ENCODE measurements around the gene FLNA. TPM values are rescaled to one million over a fixed set of nuclear protein-coding genes. Genes with fewer than 3 reads are reported as not detected.
A peak's percentile ranks its signal among the peaks of the same experiment; 100 is the strongest.

The FLNA gene
- total and polyA plus RNA-seq, 2 of the 13 experiments (the other 11 are each of a cell fraction or from before 2014, with no cell fraction given): 83.4 to 174 TPM

DNA sequence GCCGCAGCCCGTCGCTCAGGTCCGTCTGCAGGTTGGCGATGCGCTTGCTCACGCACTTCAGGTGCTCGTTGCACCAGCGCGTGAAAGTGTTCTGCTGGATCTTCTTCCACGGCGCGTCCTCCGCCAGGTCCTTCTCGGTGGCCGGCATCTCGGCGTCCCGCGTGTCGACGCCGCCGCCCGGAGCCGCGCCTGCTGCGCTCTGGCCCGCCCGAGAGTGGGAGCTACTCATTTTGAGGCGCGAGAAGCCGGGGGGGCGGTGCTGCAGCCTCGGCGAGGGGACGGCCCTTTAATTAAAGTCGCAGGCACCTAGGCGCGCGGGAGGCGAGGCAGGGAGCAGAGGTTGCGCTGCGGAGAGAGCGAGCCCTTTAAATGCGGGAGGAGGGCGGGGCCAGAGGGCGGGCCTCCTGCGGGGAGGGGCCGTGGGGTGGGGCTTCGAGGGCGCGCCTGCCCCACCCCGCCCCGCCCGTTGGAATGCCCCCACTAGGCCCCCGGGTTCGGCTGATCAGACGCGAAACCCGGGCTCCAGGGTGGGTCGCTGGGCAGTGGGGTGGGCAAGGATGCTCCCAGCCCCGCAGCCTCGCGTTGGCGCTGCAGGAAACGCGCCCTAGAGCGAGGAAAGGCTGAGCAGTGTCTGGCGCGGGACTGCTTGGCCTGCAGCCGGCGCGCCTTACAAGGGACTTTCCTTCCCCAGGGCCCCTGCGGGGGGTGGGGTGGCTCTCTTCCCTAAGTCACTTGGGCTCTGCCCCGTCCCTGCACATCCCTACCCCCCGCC is 3.2 kb downstream of the FLNA start (continued):
- TF ChIP-seq ZNF260 (CRISPR knock-in tag; IDR thresholded peaks at IDR 0.05; ENCODE audit: borderline replicate concordance, low read depth) (no peak), SKI (IDR thresholded peaks at IDR 0.05; ENCODE audit: partially characterized antibody) (no peak), ZBTB40 (IDR thresholded peaks at IDR 0.05) (no peak), ZBTB40 (CRISPR knock-in tag; IDR thresholded peaks at IDR 0.05) (peak; percentile 52), SP1 (IDR thresholded peaks at IDR 0.05) (no peak), SP1 (CRISPR knock-in tag; IDR thresholded peaks at IDR 0.05) (peak; percentile 81), E2F2 (CRISPR knock-in tag; IDR thresholded peaks at IDR 0.05; ENCODE audit: borderline replicate concordance) (no peak), ZNF891 (CRISPR knock-in tag; IDR thresholded peaks at IDR 0.05) (0 out of 2 replicates have a peak, but pooled peaks have one; percentile 16), TAF1 (CRISPR knock-in tag; IDR thresholded peaks at IDR 0.05) (peak; percentile 91), ZNF251 (CRISPR knock-in tag; IDR thresholded peaks at IDR 0.05) (no peak), ZBTB8A (CRISPR knock-in tag; IDR thresholded peaks at IDR 0.05; ENCODE audit: borderline replicate concordance, low read depth) (no peak), MIXL1 (CRISPR knock-in tag; IDR thresholded peaks at IDR 0.05) (peak; percentile 59), CBX1 (IDR thresholded peaks at IDR 0.05; ENCODE audit: low read depth) (peak; percentile 56), ZNF253 (CRISPR knock-in tag; IDR thresholded peaks at IDR 0.05; ENCODE audit: borderline replicate concordance) (no peak), DMAP1 (CRISPR knock-in tag; IDR thresholded peaks at IDR 0.05) (peak; percentile 51; the same call in 1 of the 2 replicates), ZBTB20 (CRISPR knock-in tag; IDR thresholded peaks at IDR 0.05; ENCODE audit: borderline replicate concordance, low read depth) (0 out of 2 replicates have a peak, but pooled peaks have one; percentile 38)
- TF ChIP-seq, protein P1, sequence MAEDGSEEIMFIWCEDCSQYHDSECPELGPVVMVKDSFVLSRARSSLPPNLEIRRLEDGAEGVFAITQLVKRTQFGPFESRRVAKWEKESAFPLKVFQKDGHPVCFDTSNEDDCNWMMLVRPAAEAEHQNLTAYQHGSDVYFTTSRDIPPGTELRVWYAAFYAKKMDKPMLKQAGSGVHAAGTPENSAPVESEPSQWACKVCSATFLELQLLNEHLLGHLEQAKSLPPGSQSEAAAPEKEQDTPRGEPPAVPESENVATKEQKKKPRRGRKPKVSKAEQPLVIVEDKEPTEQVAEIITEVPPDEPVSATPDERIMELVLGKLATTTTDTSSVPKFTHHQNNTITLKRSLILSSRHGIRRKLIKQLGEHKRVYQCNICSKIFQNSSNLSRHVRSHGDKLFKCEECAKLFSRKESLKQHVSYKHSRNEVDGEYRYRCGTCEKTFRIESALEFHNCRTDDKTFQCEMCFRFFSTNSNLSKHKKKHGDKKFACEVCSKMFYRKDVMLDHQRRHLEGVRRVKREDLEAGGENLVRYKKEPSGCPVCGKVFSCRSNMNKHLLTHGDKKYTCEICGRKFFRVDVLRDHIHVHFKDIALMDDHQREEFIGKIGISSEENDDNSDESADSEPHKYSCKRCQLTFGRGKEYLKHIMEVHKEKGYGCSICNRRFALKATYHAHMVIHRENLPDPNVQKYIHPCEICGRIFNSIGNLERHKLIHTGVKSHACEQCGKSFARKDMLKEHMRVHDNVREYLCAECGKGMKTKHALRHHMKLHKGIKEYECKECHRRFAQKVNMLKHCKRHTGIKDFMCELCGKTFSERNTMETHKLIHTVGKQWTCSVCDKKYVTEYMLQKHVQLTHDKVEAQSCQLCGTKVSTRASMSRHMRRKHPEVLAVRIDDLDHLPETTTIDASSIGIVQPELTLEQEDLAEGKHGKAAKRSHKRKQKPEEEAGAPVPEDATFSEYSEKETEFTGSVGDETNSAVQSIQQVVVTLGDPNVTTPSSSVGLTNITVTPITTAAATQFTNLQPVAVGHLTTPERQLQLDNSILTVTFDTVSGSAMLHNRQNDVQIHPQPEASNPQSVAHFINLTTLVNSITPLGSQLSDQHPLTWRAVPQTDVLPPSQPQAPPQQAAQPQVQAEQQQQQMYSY (CRISPR knock-in tag; IDR thresholded peaks at IDR 0.05): no peak

Measured in HepG2 (cell line).